ENCODE results near the gene ITGAL.

DNA sequence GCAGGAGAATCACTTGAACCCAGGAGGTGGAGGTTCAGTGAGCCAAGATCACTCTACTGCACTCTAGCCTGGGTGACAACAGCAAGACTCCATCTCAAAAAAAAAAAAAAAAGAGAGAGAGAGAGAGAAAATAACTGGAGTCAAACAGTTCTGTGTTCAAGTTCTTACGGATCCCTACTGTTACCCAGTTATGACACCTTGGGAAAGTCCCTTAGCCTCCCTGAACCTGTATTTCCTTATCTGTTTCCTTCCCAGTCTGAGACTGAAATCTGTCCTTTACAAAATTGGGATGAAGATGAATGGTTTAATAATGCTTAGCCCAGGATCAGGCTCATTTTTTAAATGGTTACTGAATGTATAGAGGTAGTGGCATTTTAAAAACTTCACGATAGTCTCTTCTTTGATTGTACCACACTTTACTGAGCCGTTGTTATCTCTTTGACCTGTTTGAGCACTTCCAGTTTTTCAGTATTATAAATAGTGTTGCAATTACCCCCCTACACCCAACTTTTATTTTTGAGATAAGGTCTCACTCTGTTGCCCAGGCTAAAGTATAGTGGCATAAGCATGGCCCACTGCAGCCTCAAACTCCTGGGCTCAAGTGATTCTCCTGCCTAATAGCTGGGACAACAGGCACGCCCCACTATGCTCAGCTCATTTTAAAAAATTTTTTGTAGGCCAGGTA, 36.7 kb downstream of the ITGAL start:
- TF ChIP-seq, protein P1, sequence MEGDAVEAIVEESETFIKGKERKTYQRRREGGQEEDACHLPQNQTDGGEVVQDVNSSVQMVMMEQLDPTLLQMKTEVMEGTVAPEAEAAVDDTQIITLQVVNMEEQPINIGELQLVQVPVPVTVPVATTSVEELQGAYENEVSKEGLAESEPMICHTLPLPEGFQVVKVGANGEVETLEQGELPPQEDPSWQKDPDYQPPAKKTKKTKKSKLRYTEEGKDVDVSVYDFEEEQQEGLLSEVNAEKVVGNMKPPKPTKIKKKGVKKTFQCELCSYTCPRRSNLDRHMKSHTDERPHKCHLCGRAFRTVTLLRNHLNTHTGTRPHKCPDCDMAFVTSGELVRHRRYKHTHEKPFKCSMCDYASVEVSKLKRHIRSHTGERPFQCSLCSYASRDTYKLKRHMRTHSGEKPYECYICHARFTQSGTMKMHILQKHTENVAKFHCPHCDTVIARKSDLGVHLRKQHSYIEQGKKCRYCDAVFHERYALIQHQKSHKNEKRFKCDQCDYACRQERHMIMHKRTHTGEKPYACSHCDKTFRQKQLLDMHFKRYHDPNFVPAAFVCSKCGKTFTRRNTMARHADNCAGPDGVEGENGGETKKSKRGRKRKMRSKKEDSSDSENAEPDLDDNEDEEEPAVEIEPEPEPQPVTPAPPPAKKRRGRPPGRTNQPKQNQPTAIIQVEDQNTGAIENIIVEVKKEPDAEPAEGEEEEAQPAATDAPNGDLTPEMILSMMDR (IDR thresholded peaks at IDR 0.05; ENCODE audit: low read depth, low read length), result no peak
- TF ChIP-seq EZH2phosphoT487 (IDR thresholded peaks at IDR 0.05; ENCODE audit: low read depth), result no peak

Data from OCI-LY3 (cell line).